ENCODE results near the gene STRN4. TPM values are rescaled to one million over a fixed set of nuclear protein-coding genes. Genes with fewer than 3 reads are reported as not detected.

STRN4 gene
- total and polyA plus RNA-seq, 4 donors: 9.5 to 29.9 (median 24.8) TPM

DNA sequence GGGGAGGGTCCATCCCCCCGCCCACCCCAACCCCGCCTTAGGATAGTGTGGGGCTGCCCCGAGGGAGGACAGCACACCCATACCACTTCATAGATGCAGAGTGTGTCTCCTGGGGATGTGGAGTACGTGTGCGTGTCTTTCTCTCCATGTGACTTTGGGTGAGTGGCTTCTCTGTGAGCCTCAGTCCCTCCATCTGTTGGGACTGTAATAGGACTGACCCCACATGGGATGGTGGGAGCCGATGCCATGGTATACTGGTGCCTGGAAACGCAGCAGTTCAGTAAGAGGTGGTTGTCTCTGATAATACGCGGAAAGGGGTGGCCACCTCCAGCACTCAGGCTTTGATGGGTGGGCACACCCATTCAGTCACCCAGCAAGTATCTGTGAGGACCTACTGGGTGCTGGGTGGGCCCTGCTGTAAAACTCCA lies 28.5 kb downstream of the STRN4 start:
- DNase-seq (ENCODE audit: low spot score): peak; percentile 64

DNA sequence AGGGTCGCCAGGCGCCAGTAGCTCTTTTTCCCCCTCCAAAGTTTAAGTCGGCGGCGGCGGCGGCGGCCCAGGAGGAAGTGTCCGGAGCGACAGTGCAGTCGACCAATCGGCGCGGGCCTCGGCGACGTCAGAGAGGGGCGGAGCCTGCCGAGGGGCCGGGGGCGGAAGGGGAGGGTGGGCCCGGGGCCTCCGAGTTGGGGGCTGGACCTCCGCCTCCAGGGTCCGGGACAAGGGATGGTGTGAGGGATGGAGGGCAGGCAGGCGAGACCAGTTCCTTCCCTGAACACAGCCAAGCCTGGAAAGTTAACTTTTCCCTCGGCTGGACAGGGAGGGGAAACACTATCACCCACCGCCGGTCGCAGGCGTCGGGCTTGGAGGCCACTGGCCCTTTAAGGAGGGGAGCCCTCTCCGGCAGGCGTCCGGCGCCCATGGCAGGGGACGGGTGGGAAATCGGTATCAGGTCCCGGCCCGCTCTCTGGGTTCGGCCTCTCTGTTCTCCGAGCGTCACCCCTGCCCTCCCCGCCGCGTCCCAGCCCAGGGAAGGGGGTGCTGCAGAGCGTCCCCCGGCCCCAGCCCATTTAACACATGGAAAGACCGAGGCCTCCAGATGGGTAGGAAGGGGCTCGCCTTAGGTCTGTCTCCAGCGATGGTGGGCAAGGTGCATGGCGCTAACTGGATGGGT lies 29.1 kb downstream of the STRN4 start, which contains the start of gene PRKD2:
TSS of gene PRKD2 (minus strand) at position 81 of the 682 bp plus-strand sequence. CDS start 744 bp downstream, outside the sequence.
- peak within 1 kb of the TSS; percentile 76 to 88 (median 77) for H3K4me3 ChIP-seq (ENCODE audit: low read depth in 1 of 3, low read length in 3 of 3)
- peak within 1 kb of the TSS; percentile 89 to 96 for H3K27ac ChIP-seq (ENCODE audit: low read depth in 1 of 2, low read length in 2 of 2)
- peak within 1 kb of the TSS; percentile 93 to 95 for H3K9ac ChIP-seq (ENCODE audit: low read depth in 1 of 2, low read length in 2 of 2)
- 1% methylated on average over 52 of the region's 52 CpGs for WGBS
- H3K9me3 ChIP-seq (ENCODE audit: control insufficient read depth in 4 of 4, low read length in 3 of 4): no peaks in the 10 kb centered on the region
- TF ChIP-seq, protein P1, sequence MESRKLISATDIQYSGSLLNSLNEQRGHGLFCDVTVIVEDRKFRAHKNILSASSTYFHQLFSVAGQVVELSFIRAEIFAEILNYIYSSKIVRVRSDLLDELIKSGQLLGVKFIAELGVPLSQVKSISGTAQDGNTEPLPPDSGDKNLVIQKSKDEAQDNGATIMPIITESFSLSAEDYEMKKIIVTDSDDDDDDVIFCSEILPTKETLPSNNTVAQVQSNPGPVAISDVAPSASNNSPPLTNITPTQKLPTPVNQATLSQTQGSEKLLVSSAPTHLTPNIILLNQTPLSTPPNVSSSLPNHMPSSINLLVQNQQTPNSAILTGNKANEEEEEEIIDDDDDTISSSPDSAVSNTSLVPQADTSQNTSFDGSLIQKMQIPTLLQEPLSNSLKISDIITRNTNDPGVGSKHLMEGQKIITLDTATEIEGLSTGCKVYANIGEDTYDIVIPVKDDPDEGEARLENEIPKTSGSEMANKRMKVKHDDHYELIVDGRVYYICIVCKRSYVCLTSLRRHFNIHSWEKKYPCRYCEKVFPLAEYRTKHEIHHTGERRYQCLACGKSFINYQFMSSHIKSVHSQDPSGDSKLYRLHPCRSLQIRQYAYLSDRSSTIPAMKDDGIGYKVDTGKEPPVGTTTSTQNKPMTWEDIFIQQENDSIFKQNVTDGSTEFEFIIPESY (IDR thresholded peaks at IDR 0.05): no peak
- TF ChIP-seq GABPA (IDR thresholded peaks at IDR 0.05 in 1 of 2, conservative IDR thresholded peaks at IDR 0.05 in 1 of 2): peak in 1 of 2 donors; percentile 51
- H3K27me3 ChIP-seq (ENCODE audit: control insufficient read depth in 4 of 4, insufficient read depth in 4 of 4, low read length in 3 of 4): no peaks in the 10 kb centered on the region
- peaks cover 5 to 23% (median 7%) of the 10 kb centered on the region in 4 donors for H3K36me3 ChIP-seq (ENCODE audit: control insufficient read depth in 4 of 4, insufficient read depth in 3 of 4, low read depth in 1 of 4, low read length in 3 of 4)
- H3K4me1 ChIP-seq (ENCODE audit: control insufficient read depth in 4 of 4, insufficient read depth in 4 of 4, low read length in 3 of 4): peaks cover 0 to 28% (median 19%) of the 10 kb centered on the region in 4 donors
- DNase-seq (ENCODE audit: low spot score): peak; percentile 92

More for the DNA sequence above, 28.5 kb downstream of the STRN4 start:
- WGBS: 38% methylated on average over 9 of the region's 9 CpGs
- no peak for TF ChIP-seq RAD21 (IDR thresholded peaks at IDR 0.05)
- no peak for TF ChIP-seq RXRA (IDR thresholded peaks at IDR 0.05)
- TF ChIP-seq, protein P1 (IDR thresholded peaks at IDR 0.05): no peak
- TF ChIP-seq HNF4A (conservative IDR thresholded peaks at IDR 0.05): no peak
- TF ChIP-seq, protein P2, sequence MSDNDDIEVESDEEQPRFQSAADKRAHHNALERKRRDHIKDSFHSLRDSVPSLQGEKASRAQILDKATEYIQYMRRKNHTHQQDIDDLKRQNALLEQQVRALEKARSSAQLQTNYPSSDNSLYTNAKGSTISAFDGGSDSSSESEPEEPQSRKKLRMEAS (IDR thresholded peaks at IDR 0.05): no peak
- no peak for TF ChIP-seq FOXA2 (IDR thresholded peaks at IDR 0.05)
- TF ChIP-seq SP1 (IDR thresholded peaks at IDR 0.05): no peak
- peaks cover 0 to 28% (median 19%) of the 10 kb centered on the region in 4 donors for H3K4me1 ChIP-seq (ENCODE audit: control insufficient read depth in 4 of 4, insufficient read depth in 4 of 4, low read length in 3 of 4)
- peak overlapping the region in 1 of 2 donors; percentile 36 for H3K9ac ChIP-seq (ENCODE audit: low read depth in 1 of 2, low read length in 2 of 2)
- peak overlapping the region in 1 of 3 donors; percentile 76 for H3K4me3 ChIP-seq (ENCODE audit: low read depth in 1 of 3, low read length in 3 of 3)
- no peaks in the 10 kb centered on the region for H3K9me3 ChIP-seq (ENCODE audit: control insufficient read depth in 4 of 4, low read length in 3 of 4)
- H3K27me3 ChIP-seq (ENCODE audit: control insufficient read depth in 4 of 4, insufficient read depth in 4 of 4, low read length in 3 of 4): no peaks in the 10 kb centered on the region
- peak overlapping the region; percentile 41 to 89 for H3K27ac ChIP-seq (ENCODE audit: low read depth in 1 of 2, low read length in 2 of 2)
- H3K36me3 ChIP-seq (ENCODE audit: control insufficient read depth in 4 of 4, insufficient read depth in 3 of 4, low read depth in 1 of 4, low read length in 3 of 4): peaks cover 5 to 27% (median 10%) of the 10 kb centered on the region in 4 donors

DNA sequence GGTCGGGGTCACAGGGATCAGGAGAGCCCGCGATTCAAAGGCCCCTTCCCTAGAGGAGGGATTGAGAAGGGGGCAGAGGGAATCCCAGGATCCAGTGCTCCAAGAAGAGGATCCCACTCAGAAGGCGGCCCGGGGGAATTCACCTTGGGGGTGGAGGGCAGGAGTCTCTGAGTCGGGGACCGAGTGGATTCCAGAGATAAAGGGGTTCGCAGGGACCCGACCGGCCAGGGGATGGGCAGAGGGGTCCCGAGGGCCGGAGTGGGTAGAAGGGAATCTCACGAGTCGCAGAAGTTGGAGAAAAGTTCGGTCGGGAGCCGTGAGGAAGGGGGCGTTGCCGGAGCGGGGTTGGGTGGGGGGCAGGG lies 29.6 kb downstream of the STRN4 start:
- Histone ChIP-seq H3K9ac (ENCODE audit: low read depth in 1 of 2, low read length in 2 of 2) (peak overlapping the region; percentile 93 to 95), H3K9me3 (ENCODE audit: control insufficient read depth in 4 of 4, low read length in 3 of 4) (no peaks in the 10 kb centered on the region), H3K4me1 (ENCODE audit: control insufficient read depth in 4 of 4, insufficient read depth in 4 of 4, low read length in 3 of 4) (peaks cover 0 to 28% (median 19%) of the 10 kb centered on the region in 4 donors), H3K4me3 (ENCODE audit: low read depth in 1 of 3, low read length in 3 of 3) (peak overlapping the region; percentile 76 to 88 (median 77)), H3K36me3 (ENCODE audit: control insufficient read depth in 4 of 4, insufficient read depth in 3 of 4, low read depth in 1 of 4, low read length in 3 of 4) (peaks cover 2 to 18% (median 2%) of the 10 kb centered on the region in 4 donors), H3K27me3 (ENCODE audit: control insufficient read depth in 4 of 4, insufficient read depth in 4 of 4, low read length in 3 of 4) (no peaks in the 10 kb centered on the region), H3K27ac (ENCODE audit: low read depth in 1 of 2, low read length in 2 of 2) (peak overlapping the region; percentile 89 to 96)
- TF ChIP-seq, protein P2 (IDR thresholded peaks at IDR 0.05): no peak
- TF ChIP-seq GABPA (IDR thresholded peaks at IDR 0.05 in 1 of 2, conservative IDR thresholded peaks at IDR 0.05 in 1 of 2): no peak
- no peak for TF ChIP-seq NR2F2 (IDR thresholded peaks at IDR 0.05)
- TF ChIP-seq FOXA1 (IDR thresholded peaks at IDR 0.05): no peak
- TF ChIP-seq FOXA2 (IDR thresholded peaks at IDR 0.05): no peak
- no peak for TF ChIP-seq RXRA (IDR thresholded peaks at IDR 0.05)
- TF ChIP-seq JUND (IDR thresholded peaks at IDR 0.05): no peak
- no peak for DNase-seq (ENCODE audit: low spot score)
- under 1% methylated on average over 20 of the region's 20 CpGs for WGBS

All from liver (tissue), 9 donors.